GM12878 (cell line): Measurements from ENCODE around the gene PALLD. TPM values are rescaled to one million over a fixed set of nuclear protein-coding genes. Genes with fewer than 3 reads are reported as not detected.
A peak's percentile ranks its signal among the peaks of the same experiment; 100 is the strongest.

ENCODE experiments used
- ATAC-seq: fragments of 200-7000 bp; cut with Tn5 transposase; 3 replicates; pipeline ENCODE4 v1.9.1; 2020; ENCODE audit warnings: mild to moderate bottlenecking, moderate library complexity
- BruUV-seq: library from RNA; stranded (reverse); fragments of 400-500 nt; replicated peaks from 2 replicates; lab custom pipeline; 2021; lab: Mats Ljungman, UMichigan
- CTCF ChIA-PET: fragments of 300-600 bp; sonication (Branson Sonifier 250); formaldehyde crosslinking; extraction: SDS; loops from one replicate; lab custom pipeline; 2021; ENCODE audit warnings: inconsistent platforms; lab: Yijun Ruan, JAX
- POLR2A ChIA-PET: fragments of 350-600 bp; formaldehyde crosslinking; extraction: SDS; loops from one replicate; lab custom pipeline; 2021; ENCODE audit warnings: inconsistent platforms; lab: Charles Lee
- RAD21 ChIA-PET: fragments of 300-600 bp; sonication (Branson Sonifier 250); formaldehyde crosslinking; loops from one replicate; lab custom pipeline; 2023; ENCODE audit warnings: antibody characterized with exemption; ENCODE audit not compliant: unreplicated experiment; lab: Charles Lee
- SMC1A ChIA-PET: fragments of 300-600 bp; sonication (Branson Sonifier 250); formaldehyde crosslinking; loops from one replicate; lab custom pipeline; 2023; ENCODE audit not compliant: unreplicated experiment, uncharacterized antibody; lab: Charles Lee
- DNase-seq: peaks from one replicate; pipeline ENCODE4 v3.0.0-alpha.2; 2011; ENCODE audit warnings: low read depth, low spot score
- FAIRE-seq: peaks from 3 replicates; lab custom pipeline; 2011; peaks lifted over from hg19 to GRCh38; lab: Jason Lieb, UNC
- H2AFZ ChIP-seq: 2 replicates; pipeline ENCODE4 v1.6.0; 2011; ENCODE audit warnings: low read depth, low read length, control low read depth; ENCODE audit not compliant: control insufficient read depth
- H3K27ac ChIP-seq: 2 replicates; pipeline ENCODE4 v1.5.1; 2011; ENCODE audit warnings: control low read depth; ENCODE audit not compliant: control insufficient read depth, insufficient read depth
- H3K27me3 ChIP-seq, 2 experiments: replicated peaks in 1 of 2; 2 replicates each; pipeline versions ENCODE4 v1.6.0 to v1.6.1; 2011; ENCODE audit warnings: low read length in 1 of 2; ENCODE audit not compliant: control insufficient read depth in 2 of 2, insufficient read depth in 2 of 2
- H3K36me3 ChIP-seq, 2 experiments: 2 replicates each; pipeline ENCODE4 v1.5.1; 2011; ENCODE audit warnings: low read length in 1 of 2; ENCODE audit not compliant: control insufficient read depth in 2 of 2, insufficient read depth in 2 of 2
- H3K4me1 ChIP-seq: 2 replicates; pipeline ENCODE4 v1.6.1; 2011; ENCODE audit warnings: mild to moderate bottlenecking, low read length, moderate library complexity, mixed read lengths; ENCODE audit not compliant: control insufficient read depth, insufficient read depth
- H3K4me2 ChIP-seq: 2 replicates; pipeline ENCODE4 v1.6.0; 2011; ENCODE audit warnings: control low read depth; ENCODE audit not compliant: control insufficient read depth, insufficient read depth
- H3K4me3 ChIP-seq: fragments of 200-600 bp; sonication (generic); 2 replicates; pipeline ENCODE4 v1.5.1; 2016
- H3K79me2 ChIP-seq: 2 replicates; pipeline ENCODE4 v1.6.0; 2011; ENCODE audit warnings: low read length; ENCODE audit not compliant: control insufficient read depth, insufficient read depth
- H3K9ac ChIP-seq: 2 replicates; pipeline ENCODE4 v1.8.0; 2011; ENCODE audit warnings: low read length, control low read depth, mixed read lengths; ENCODE audit not compliant: control insufficient read depth, insufficient read depth
- H3K9me3 ChIP-seq: replicated peaks from 3 replicates; pipeline ENCODE4 v1.5.1; 2011; ENCODE audit warnings: mild to moderate bottlenecking, low read length; ENCODE audit not compliant: control insufficient read depth, insufficient read depth
- H4K20me1 ChIP-seq: 2 replicates; pipeline ENCODE4 v1.6.0; 2011; ENCODE audit not compliant: control insufficient read depth, insufficient read depth
- HDAC6 ChIP-seq: fragments of 200-600 bp; sonication (generic); IDR thresholded peaks from one replicate; pipeline ENCODE4 v1.8.0; 2017; ENCODE audit warnings: antibody characterized with exemption; ENCODE audit not compliant: unreplicated experiment
- IKZF2 ChIP-seq, 2 experiments: fragments of 450-650 bp; IDR thresholded peaks; 2 replicates each; pipeline ENCODE4 v1.6.1; 2017; ENCODE audit warnings: mild to moderate bottlenecking in 2 of 2, moderate library complexity in 2 of 2
- JUND ChIP-seq: IDR thresholded peaks from 2 replicates; pipeline ENCODE4 v1.6.1; 2012; ENCODE audit warnings: low read depth, mild to moderate bottlenecking, low read length, improper control_type of control experiment, moderate library complexity
- WGBS: methylation state at CpG from one replicate; pipeline ENCODE4 v1.1.6; 2016; ENCODE audit warnings: low lambda C conversion rate; ENCODE audit not compliant: insufficient replicate concordance, insufficient coverage; ENCODE audit errors: missing lambda C conversion rate; 5-methylcytosine and 5-hydroxymethylcytosine counted together
- in situ Hi-C: fragments of 300-500 bp; cut with MboI; formaldehyde crosslinking; loops from 9 replicates; pipeline ENCODE4 v1.14.3; 2018; ENCODE audit warnings: mixed read lengths
- intact Hi-C: fragments of 100-400 bp; cut with micrococcal nuclease; formaldehyde crosslinking; loops from one replicate; pipeline ENCODE4 v1.14.2; 2022; ENCODE audit not compliant: unreplicated experiment
- polyA plus RNA-seq, 11 experiments: library from polyadenylated mRNA; depleted of rRNA in 4 of 11; unstranded in 6 of 11; stranded (reverse) in 5 of 11; fragments of >200 nt; fragmentation: Nextera tagmentation in 4 of 11; fragmentation: Illumina TruSeq in 1 of 11; extraction: Ambion mirVana in 4 of 11; extraction: Trizol in 1 of 11; gene quantifications; 1 replicate in 1 of 11; 2 replicates in 10 of 11; pipeline versions ENCODE4 v1.2.1 to v1.2.3, GENCODE V29; 2011 to 2016; ENCODE audit warnings: inconsistent platforms in 2 of 11, missing spikeins in 2 of 11, low read depth in 1 of 11
- total RNA-seq, 4 experiments: library from RNA; depleted of rRNA in 3 of 4; stranded (reverse); fragments of >200 nt in 3 of 4; fragmentation: Illumina TruSeq in 1 of 4; extraction: Trizol in 1 of 4; gene quantifications; 2 replicates each; pipeline versions ENCODE4 v1.2.1 to v1.2.3, GENCODE V29; 2013 to 2021
- TF ChIP-seq, protein P1 (sequence below): fragments of 450-650 bp; IDR thresholded peaks from 2 replicates; pipeline ENCODE4 v1.6.1; 2016; ENCODE audit warnings: mild to moderate bottlenecking
- TF ChIP-seq, protein P2 (sequence below): IDR thresholded peaks from 2 replicates; pipeline ENCODE4 v1.6.1; 2011; ENCODE audit warnings: mild to moderate bottlenecking, low read depth, low read length, moderate library complexity; ENCODE audit not compliant: insufficient replicate concordance

The PALLD gene
- total and polyA plus RNA-seq, 10 of the 15 experiments (the other 5 are each of a cell fraction or from before 2014, with no cell fraction given) = 1.0 to 7.7 (median 1.7) TPM

DNA sequence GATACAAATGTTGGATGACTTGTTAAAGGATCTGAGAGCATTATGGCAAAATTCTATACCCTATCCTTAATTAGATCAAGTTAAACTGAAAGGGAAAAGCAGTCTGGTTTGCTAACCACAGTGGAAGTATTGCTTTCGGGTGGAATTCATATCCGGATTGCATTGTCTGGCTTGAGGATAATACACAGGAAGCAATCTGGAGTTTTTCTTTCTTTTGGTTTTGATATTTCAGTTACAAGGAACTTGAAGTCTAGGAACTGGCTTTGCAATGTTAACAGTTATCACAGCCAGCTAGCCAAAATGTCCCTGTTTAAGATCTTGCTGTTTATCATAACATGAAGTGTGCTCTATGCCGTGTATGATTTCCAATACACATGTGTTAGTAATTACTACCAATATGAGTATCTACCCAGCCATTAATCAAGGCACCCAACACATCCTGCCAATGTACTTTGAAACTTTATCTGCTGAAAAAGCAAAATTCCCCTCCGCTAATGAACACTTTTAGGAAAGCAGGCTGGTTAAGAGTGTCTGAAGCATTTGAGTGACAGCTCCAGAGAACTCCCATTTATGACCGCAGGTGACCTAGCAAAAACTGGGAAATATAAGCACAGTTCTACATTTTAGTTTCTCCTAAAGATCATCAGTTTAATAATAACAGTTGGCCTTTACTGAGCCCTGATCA, 146.4 kb downstream of the PALLD start:
- intact Hi-C loops = no loop called here
- Histone ChIP-seq H2AFZ (no peak overlapping the region), H3K9ac (no peak overlapping the region), H4K20me1 (no peaks in the 10 kb centered on the region), H3K4me3 (no peak overlapping the region), H3K36me3 (no peaks in the 10 kb centered on the region), H3K4me1 (no peaks in the 10 kb centered on the region), H3K9me3 (no peaks in the 10 kb centered on the region), H3K79me2 (no peaks in the 10 kb centered on the region), H3K4me2 (no peak overlapping the region), H3K27me3 (peaks cover 0 to 2% of the 10 kb centered on the region in 2 experiments; a peak in 1 of 4 replicates), H3K27ac (no peak overlapping the region)
- 50% methylated on average over 5 of the region's 5 CpGs for WGBS
- no peak for TF ChIP-seq JUND
- TF ChIP-seq, protein P1, sequence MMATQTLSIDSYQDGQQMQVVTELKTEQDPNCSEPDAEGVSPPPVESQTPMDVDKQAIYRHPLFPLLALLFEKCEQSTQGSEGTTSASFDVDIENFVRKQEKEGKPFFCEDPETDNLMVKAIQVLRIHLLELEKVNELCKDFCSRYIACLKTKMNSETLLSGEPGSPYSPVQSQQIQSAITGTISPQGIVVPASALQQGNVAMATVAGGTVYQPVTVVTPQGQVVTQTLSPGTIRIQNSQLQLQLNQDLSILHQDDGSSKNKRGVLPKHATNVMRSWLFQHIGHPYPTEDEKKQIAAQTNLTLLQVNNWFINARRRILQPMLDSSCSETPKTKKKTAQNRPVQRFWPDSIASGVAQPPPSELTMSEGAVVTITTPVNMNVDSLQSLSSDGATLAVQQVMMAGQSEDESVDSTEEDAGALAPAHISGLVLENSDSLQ = peak; percentile 86
- TF ChIP-seq, protein P2, sequence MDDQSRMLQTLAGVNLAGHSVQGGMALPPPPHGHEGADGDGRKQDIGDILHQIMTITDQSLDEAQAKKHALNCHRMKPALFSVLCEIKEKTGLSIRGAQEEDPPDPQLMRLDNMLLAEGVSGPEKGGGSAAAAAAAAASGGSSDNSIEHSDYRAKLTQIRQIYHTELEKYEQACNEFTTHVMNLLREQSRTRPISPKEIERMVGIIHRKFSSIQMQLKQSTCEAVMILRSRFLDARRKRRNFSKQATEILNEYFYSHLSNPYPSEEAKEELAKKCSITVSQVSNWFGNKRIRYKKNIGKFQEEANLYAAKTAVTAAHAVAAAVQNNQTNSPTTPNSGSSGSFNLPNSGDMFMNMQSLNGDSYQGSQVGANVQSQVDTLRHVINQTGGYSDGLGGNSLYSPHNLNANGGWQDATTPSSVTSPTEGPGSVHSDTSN = peak; percentile 38
- peak in 1 of 2 experiments; percentile 8; a peak in 1 of 4 replicates for TF ChIP-seq IKZF2 (IDR thresholded peaks at IDR 0.05)
- no peak for TF ChIP-seq HDAC6
- DNase-seq = no peak
- ChIA-PET CTCF (no interaction called here), RAD21 (no interaction called here), SMC1A (interaction anchor here (0.9 to 1.0 kb wide), 2 partner anchors 9 to 15 kb away, joined by 3 read pairs; no protein-coding TSS in a partner anchor), POLR2A (no interaction called here)
- peak; percentile 64 for ATAC-seq
- in situ Hi-C loops = no loop called here
- BruUV-seq = no TSS peak
- FAIRE-seq = no peak
